ENCODE measurements around the gene KRT36.

The KRT36 gene

DNA sequence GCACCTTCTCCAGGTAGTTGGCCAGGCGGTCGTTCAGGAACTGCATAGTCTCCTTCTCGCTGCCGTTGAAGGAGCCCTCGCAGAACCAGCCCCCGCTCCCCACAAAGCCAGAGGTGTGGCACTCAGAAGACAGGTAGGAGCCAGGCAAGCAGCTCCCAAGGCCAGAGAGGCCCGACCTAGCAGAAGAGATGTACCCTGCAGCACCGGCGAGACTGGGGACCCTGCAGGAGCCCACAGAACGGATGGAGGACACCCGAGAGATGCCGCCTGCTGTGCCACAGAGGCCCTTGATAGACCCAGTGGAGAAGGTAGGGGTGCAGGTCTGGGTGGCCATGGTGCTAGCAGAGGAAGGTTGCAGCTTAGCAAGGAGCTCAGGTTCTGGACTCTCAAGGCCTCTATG, at the start of gene KRT36:
KRT36 (minus strand) TSS at position 380 of the 400 bp plus-strand sequence; CDS start at position 334, 46 bp downstream.
- no peak for DNase-seq

DNA sequence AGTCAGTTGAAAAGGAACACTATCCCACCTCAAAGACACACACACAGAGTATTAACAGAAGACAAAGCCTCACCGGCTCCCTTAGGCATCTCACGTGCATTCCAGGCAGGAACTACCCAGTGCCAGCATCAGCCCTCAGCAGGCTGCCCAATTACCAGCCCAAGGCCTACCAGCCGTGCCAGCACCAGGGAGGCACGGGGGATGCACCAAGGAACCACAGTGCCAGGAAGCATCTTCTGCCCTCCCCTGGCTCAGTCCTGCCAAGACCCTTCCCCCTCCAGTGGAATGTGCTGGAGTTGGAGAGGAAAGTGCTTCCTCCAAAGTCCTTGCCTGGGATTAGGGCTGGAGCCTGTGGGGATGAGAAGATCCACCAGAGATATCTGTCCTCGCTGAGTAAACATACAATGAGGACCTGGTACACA, 49.4 kb upstream of the KRT36 start:
- DNase-seq, result no peak

DNA sequence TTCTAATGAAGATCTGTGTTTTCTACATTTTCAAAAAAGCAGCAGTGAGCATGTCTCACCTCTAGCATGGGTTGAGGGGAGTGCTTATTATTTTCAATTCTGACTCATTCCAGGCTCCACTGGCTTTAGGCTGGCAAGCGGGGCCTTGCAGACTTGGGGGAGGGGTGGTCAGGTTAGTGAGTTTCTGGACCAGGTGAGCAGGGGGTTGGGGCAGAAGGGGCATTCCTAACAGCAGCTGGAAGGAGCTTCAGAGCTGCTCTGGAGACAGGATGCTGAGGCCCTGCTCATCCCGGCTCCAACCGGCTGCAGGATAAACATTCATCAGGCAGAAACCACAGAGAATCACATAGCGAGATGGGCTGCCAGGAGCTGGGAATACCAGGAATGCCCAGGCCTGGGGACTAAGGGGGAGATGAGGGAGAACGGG, 48.9 kb upstream of the KRT36 start:
- no peak for DNase-seq

DNA sequence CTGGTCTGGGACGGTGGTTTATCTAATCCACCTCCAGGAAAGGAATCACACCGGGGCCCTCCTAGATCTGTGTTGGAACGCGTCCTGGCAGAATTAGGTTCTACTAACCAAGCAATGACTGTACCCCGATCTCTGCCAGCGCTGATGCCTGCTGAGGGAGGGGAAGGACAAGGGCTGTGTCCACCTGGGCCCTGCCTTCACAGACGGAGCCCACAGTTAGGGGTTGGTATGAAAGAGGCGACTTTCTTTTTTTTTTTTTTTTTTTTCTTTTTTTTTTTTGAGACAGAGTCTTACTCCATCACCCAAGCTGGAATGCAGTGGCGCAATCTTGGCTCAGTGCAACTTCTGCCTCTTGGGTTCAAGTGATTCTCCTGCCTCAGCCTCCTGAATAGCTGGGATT, 48.3 kb upstream of the KRT36 start:
- DNase-seq, result no peak

DNA sequence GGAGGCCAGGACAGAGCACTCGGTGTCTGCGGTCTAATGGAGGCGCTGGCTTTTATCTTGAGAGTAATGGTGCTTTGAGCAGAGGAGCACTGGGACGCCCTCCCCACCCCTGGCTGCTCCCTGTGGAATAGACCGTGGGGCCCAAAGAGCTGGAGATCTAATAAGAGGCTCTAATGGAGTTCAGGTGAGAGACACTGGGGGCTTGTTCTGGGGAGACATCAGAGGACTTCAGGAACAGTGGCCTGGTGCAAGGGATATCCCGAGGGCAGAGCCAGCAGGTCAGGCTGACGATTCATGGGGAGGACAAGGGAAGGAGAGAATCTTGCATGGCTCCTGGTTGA, 47.9 kb upstream of the KRT36 start:
- DNase-seq, result no peak

DNA sequence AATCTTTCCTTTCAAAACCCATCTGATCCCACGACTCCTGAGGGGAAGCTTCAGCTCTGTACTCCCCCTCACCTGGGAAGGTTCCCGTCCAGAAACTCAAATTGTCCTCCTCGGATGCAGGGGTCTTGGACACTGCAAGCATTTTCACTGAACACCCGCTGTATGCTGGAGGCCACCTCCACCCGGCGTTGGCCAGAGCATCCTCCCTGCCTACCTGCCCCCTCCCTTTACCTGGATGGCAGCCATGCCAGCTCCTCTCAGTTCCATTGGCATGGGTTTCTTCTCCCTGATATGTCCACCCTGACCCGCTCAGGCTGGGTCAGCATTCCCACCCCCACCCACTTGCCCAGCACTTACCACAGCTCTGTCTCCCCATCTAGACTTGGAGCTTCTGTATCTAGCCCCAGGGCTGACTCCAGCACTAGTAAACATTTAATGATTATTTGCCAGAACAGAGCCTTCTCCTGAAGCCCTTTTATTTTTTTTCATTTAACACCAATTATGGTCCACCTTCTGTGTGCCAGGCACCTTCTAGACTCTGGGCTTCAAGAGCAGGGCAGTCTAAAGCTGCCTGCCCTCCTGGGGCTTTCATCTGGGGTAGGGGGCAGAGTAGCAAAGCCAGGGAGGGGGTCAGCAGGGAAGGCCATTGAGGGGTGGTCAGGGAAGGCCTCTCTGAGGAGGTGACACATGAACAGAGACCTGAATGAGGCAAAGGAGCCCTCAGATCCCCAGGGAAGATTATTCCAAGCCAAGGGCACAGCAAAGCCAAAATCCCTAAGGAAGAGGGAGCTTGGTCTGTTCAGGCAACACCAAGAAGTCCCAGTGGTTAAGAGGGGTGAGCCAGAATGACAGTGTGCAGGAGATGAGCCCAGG, 47.3 kb upstream of the KRT36 start:
- DNase-seq, result no peak

DNA sequence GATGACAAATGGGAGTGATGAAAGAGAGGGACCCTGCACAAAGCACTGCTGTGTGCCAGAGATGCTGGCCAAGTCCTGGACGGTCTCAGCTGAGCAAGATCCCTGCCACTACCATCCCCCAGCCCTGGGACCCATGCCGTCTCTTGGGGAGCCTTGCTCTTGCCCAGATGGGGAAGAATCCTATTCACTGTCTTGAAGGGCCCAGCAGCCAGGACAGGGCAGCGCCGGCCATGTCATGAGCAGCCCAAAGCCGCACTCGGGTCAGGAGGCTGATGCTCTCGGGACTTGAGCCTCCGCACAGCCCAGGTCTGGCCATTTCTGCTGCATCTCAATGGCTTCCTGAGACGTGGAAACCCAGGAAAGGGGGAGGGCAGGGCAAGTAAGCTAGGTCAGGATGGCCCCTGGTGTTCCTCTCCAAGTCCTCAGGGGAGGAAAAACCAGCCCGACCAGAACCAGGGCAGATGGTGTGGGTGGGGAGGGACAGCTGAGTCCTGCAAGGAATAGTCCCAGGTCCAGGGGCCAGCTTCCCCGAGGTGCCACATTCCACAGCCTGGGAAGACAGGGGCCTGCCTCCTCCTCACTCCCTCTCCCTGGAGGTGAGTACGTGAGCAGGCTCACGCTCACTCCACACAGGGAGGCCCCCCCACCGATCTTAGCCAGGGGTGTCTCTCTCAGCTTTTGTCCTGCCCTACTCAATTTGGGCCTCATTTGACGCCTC, 46.2 kb upstream of the KRT36 start:
- no peak for DNase-seq

DNA sequence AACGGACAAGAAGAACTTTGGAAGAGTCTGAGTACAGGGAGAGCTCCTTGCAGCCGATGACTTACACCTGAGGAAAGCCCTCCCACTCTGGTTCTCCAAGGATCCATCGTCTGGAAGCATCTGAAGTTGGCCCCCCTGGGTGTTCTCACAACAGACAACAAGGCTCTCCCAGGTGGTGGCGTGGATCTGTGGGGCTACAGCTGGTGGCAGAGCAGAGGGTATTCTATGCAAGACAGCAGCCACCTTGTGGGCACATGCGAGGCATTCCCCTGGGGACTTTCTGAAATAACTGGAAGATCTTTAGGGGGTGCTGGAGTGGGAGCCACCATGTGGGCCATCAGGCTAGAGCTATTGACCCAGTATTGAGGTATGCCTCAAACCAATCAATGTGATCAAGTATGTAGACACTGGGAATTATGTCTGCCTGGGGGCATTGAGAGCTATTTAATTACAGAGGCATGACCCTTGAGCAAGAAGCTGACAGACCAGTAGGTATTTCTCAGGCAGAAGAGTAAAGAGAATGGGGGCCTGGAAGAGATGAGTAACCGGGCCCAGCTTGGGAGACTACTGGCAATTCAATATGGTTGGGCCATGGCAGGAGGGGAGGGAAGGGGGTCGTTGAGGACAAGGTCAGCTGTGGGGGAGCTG, 45.3 kb upstream of the KRT36 start:
- no peak for DNase-seq

DNA sequence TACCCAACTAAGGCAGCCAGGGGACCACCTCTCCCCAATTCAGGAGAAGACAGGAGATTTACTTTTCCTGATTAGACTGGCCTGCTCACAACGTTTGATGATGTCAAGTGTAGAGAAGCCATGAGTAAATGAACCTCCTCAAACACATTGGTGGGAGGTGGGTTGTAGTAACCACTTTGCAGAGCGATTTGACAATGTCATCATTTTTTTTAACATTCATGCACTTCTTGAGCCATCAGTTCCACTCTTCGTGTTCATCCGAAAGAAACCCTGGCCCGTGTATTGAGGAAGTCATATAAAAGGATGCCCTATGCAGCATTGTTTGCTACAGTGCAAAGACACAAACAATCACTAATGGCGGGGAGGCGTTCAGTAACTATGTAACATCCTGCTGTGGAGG, 43.9 kb upstream of the KRT36 start:
- DNase-seq, result no peak

DNA sequence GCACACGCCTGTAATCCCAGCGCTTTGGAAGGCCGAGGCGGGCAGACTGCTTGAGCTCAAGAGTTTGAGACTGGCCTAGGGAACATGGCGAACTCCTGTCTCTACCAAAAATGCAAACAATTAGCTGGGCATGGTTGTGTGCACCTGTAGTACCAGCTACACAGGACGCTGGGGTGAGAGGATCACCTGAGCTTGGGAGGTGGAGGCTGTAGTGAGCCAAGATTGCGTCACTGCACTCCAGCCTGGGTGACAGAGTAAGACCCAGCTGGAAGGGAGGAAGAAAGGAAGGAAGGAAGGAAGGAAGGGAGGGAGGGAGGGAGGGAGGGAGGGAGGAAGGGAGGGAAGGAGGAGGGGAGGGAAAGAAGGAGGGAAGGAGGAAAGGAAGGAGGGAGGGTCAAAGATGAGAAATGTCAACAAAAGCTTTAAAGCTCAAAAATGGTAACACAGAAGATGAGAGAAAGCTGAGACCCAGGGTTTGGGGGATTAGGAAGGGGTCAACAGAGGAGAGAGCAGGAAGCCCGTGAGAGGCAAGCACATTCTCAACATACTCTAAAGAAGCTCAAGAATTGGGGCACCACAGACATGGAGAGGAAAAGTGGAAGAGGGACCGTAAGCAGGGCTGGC, 43.3 kb upstream of the KRT36 start:
- DNase-seq, result no peak

DNA sequence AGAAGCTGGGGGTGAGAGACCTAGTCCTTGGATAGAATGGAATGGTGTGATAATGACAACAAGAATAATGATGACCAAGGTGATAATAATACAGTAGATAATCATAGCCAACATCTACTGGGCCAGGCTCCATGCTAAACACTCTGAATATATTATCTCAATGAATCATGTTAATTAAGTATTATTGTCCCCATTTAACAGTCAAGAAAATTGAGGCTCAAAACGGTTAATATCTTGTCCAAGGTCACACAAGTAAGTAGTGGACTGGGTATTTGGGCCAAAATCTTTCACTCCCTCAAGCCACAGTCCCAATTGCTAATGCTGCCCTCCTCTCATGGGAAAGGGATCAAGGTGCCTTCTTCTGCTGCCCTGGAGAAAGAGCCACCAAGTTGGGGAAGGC, 42.3 kb upstream of the KRT36 start:
- no peak for DNase-seq

DNA sequence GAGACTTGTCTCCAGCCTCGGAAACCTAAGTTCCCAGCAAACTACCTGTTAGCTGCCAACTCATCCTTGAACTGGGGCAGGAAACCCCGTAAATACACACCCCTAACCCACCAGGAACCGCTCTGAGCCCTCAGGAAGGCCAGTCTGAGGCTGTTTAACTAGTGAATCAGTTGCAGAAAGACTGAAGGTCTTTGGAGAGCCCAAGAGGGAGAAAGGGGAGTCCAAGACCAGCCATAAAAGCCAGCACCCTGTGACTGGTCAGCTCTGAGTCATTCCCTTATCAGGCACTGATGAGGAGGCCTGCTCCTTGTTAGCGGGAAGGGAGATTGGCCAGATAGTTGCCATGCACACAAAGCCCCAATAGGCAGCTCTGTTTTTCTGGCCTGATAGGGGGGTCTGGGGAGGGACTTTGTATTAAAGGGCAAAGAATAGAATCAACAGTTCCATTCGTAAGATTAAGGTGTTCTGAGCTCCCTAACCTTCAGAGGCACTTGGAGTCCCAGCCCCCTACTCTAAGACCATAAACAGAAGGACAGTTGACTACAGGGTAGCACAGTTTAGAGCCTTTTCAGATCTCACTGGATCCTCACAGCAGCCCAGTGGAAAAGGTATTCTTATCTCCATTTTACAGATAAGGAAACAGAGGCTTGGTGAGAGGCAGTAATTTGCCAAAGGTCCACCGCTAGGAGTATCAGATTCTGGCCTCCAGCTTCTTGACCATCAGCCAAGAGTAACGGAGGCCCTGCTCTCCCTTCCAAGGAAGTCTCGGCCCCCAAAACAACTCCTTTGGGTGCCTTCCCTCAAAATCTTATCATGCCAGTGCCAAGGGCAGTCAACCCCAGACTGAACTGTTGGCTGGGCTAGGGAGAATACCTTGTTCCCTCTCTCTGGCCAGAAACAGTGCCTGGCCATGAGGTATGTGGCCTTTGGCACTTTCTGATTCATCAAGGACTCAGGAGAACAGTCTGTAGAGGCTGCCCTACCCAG, 40.6 kb upstream of the KRT36 start:
- no peak for DNase-seq

DNA sequence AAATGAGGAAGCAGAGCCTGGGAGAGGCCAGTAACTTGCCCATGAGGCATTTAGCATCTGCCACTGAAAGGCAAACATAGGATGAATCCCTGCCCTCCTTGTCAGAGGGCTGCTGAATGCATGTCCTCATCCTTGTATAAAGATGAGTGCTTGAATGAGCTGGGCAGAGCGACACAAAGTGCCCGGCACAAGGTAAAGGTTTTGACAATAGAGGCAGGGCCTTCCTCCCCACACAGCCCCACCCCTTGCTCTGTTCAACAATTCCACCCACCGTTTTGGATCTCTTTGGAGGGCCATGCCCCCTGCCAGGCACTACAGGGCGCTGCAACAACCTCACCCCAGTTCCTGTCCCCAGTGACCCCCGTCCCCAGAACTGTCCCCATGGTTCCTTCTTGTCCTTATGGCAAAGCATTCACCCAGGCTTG, 39.8 kb upstream of the KRT36 start:
- no peak for DNase-seq

DNA sequence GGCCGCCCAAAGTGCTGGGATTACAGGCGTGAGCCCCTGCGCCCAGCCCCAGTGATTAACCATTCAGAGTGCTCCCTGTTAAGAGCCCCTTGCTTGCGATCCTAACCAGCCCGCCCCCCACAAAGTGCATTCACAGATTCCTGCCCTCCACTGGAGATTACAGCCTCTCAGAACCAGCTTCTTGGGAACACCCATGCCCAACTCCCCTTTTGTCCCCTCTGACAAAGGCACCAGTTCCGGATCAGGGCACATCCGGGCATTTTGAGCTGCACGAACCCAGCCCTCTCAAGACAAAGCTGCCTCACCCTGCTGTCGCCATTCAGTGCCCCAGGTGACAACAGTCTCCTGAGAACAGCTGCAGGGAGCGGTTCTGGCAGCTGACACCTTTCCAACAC, 39.2 kb upstream of the KRT36 start:
- no peak for DNase-seq

DNA sequence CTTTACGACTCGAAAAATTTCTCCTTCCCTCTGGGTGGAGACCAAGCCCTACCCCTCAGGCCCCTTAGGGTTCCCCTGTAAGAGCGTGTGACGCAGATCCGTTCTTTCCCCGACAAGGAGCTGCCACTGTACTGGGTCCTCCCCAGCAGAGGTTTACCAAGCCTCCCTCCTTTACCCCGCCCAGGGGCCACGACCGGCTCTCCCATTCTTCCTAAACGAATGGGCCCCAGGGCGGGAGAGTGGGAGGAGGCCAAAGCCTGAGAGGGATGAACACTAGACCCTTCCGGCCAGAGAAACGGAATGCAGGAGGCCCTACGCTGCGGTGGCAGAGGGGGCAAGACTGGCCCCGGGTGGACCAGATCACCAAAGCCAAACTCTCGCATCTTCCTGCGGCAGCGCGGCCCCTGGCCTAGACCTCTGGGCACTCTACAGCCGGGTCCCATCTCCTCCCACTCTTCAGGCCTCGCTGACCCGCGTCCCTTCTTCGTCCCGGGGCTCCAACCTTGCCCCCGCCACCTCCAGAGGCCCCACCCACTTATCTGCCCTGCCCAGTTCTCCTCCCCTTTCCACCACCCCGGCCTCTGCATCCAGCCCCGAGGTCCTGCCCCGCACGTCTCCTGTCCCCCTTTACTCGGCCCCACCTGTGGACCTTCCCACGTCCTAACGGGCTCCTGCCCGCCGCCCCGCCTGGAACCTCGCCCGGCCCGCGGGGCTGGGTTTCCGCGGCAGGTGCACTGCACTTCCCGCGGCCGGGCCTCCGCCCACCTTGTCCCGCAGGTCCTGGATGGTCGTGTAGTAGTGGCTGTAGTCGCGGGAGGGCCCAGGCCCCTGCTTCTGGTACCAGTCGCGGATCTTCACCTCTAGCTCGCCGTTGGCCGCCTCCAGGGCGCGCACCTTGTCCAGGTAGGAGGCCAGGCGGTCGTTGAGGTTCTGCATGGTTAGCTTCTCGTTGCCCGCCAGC, 37.6 kb upstream of the KRT36 start:
- no peak for DNase-seq

DNA sequence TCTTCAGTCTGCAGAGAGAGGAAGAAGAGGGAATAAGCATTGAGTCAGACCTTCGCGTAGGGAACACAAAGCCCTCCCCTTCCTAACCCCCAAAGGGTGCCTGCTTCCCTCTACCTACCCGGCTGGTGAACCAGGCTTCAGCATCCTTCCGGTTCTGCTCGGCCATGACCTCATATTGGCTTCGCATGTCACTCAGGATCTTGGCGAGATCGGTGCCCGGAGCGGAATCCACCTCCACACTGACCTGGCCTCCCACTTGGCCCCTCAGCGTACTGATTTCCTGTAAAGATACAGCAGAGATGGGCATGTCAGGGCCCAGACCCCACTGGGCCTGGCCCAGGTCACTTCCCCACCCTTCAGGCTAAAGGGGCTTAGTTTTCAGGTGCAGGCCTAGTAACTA, 34.6 kb upstream of the KRT36 start:
- DNase-seq, result no peak

DNA sequence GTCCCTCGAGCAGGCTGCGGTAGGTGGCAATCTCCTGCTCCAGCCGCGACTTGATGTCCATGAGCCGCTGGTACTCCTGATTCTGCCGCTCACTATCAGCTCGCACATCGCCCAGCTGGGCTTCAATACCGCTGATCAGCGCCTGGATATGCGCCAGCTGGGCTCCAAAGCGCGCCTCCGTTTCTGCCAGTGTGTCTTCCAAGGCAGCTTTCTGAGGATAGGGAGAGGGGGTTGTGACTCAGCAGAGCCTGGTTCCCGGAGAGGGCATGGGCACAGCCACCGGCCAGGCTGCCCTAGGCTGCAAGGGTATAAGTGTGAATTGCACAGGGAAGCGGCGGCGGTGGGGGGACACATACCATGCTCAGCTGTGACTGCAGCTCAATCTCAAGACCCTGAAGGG, 34.1 kb upstream of the KRT36 start:
- DNase-seq, result no peak

DNA sequence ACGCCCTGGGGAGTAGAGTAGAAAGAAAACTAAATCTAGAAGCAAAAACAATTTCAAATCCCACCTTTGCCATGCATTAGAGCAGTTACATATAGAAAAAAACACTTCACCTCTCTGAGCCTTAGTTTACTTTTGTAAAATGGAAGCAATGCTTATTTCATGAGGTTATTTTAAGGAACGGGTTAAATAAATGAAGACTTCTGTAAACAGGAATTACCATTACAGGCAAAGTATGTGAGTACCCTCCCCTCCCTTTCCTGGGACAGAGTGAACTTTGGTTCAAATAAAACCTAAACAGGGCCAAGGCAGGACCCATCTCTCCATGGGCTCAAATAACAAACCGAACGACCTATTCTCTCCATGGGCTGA, 33.5 kb upstream of the KRT36 start:
- no peak for DNase-seq

DNA sequence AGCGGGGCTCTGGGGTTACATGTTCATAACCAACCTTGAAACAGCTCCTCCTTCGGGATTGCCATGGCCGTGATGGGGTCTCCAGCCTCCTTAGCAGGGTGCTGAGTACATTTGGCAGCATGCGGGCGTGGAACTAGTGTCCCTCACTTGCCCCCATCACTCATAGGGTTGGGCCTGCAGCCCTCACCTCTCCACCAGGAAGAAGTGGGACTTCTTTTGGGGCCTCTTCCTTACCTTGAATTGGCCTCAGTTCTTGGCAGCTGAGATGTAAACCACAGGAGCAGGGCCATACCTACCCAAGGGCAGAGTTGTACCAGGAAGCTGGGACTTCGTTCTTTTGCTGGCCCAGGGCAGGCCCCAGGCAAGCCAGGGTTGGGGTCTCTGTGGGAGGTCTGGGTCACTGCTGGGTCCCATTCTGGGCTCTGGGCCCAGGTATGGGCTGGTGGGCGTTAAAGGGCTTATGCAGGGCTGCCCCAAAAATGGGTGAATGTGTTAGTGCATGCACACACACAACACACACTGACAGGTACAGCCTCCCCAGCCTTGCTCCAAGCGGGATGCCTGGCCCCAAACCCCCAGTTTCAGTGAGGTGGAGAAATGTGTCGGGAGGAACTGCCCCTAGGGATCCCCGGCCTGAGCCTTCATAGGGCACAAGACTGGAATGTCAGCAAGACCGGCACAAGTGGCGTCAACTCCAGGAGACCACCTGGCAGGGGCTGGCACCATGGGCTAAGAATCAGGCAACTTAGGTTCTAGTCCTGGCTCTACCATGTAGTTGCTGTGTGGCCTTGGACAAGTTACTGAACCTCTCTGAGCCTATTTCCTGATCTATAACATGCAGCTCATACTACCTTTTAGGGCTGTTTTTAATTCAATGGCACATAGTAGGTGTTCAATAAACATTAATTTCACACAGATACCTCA, 32.9 kb upstream of the KRT36 start:
- DNase-seq, result no peak
